Psoas muscle (tissue), 8 donors: ENCODE measurements around the gene ID4. TPM values are rescaled to one million over a fixed set of nuclear protein-coding genes. Genes with fewer than 3 reads are reported as not detected.

Source experiments
- ATAC-seq, 4 donors: fragments of 200-7000 bp; cut with Tn5 transposase; one replicate each; pipeline ENCODE4 v1.9.1; 2020; ENCODE audit warnings: moderate library complexity in 3 of 4, mild to moderate bottlenecking in 2 of 4
- DNase-seq, 2 donors: peaks; one replicate each; pipeline ENCODE4 v3.0.0-alpha.2; 2020
- H3K27ac ChIP-seq: fragments of 200-600 bp; one replicate; pipeline ENCODE4 v1.8.0; 2022
- H3K27me3 ChIP-seq, 3 donors: fragments of 200-600 bp in 1 of 3; one replicate each; pipeline versions ENCODE4 v1.6.1 to v1.8.0; 2013 to 2022; ENCODE audit warnings: low read length in 2 of 3, mild to moderate bottlenecking in 2 of 3, moderate library complexity in 1 of 3; ENCODE audit not compliant: insufficient read depth in 3 of 3
- H3K36me3 ChIP-seq, 2 donors: fragments of 200-600 bp in 1 of 2; one replicate each; pipeline versions ENCODE4 v1.6.1 to v1.8.0; 2013 to 2022; ENCODE audit warnings: low read depth in 1 of 2, mild to moderate bottlenecking in 1 of 2, moderate library complexity in 1 of 2; ENCODE audit not compliant: insufficient read depth in 1 of 2
- H3K4me1 ChIP-seq: fragments of 200-600 bp; one replicate; pipeline ENCODE4 v1.8.0; 2022
- H3K4me3 ChIP-seq: fragments of 200-600 bp; one replicate; pipeline ENCODE4 v1.8.0; 2022; ENCODE audit warnings: mild to moderate bottlenecking
- H3K9me3 ChIP-seq: fragments of 200-600 bp; one replicate; pipeline ENCODE4 v1.8.0; 2022
- CTCF ChIP-seq: fragments of 200-600 bp; IDR thresholded peaks from one replicate; pipeline ENCODE4 v1.8.0; 2022; ENCODE audit warnings: antibody characterized with exemption
- WGBS, 3 donors: extraction: QIAGEN DNeasy Blood & Tissue Kit; methylation state at CpG; one replicate each; pipeline versions ENCODE4 v1.1.6 to v1.1.7; 2013; 5-methylcytosine and 5-hydroxymethylcytosine counted together
- intact Hi-C, 2 donors: fragments of 100-400 bp; cut with DNase I; formaldehyde crosslinking; loops; one replicate each; pipeline versions ENCODE4 v1.11.0 to v1.14.2; 2022
- polyA plus RNA-seq, 3 donors: library from polyadenylated mRNA; stranded (reverse); fragments of 200-250 nt; gene quantifications; one replicate each; pipeline ENCODE4 v1.2.3, GENCODE V29; 2013
- total RNA-seq, 4 donors: library from RNA; stranded (reverse); fragmentation: NEBNext Ultra II Directional in 2 of 4; extraction: Animal tissue kit (Norgen Biotek cat#: 25700) in 2 of 4; gene quantifications; one replicate each; pipeline versions ENCODE4 v1.2.1 to v1.2.4, GENCODE V29; 2021 to 2023
- donor health status: healthy with polysubstance abuse.
- donor health status: DM: no; HTN: no; CAD: no; lungs with moderate emphysema.
- donor health status: Bipolar disorder and iron deficiency.
- donor health status: healthy.
- donor health status: DM: yes; HTN: yes; CAD: no.
- donor health status: DM: no; HTN: no; CAD: no.
- donor health status: DM: no; HTN: no; CAD: no.
- donor health status: DM: yes; HTN: yes; CAD: no.

The ID4 gene
- total and polyA plus RNA-seq, 7 donors = 0.61 to 3.1 (median 1.3) TPM

DNA sequence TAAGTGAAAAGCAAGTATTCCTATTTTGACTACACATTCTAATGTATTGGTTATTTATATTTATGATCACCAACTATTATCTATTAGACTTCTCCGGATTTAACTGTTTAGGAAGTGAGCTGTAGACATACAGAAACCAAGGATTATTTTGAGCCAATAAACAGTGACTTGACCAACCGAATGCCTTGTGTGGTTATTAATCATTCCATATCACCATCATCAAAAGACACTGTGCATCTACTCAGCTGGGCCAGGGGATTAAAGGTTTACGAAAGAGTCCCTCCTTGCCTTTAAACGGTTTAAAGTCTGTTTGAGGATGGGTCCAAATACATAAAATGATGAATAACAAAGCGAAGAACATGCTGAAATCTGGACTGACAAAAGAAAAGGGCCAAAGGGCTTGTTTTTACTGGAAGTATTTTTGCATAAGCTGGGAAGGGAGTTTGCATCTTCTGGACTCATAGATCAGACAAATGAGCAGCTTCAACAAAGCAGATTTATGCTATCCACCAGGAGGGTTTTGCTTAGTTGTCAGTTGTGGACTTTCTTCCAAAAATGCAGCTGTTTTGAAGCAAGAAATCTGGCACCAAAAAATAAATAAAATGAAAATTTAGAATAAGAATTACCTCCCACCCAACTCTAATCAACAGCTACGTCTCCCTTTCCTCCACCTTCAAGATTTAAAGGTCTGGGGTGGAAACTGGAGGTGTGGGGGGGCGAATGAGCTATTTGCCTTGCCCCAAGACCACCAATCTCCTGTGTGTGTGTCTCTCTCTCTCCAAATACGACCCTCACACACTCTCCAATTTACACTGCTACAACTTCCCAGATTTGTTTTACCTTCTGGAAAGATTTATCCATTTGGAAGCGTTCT, 33.6 kb upstream of the ID4 start:
- no peak for DNase-seq
- ATAC-seq = no peak
- intact Hi-C loops = loop anchor here in 1 of 2 donors (5.0 kb wide), 1 partner anchor 34 kb away; the partner anchor contains the start of gene ID4
- Histone ChIP-seq H3K36me3 (no peaks in the 10 kb centered on the region), H3K4me1 (peaks cover 6% of the 10 kb centered on the region), H3K9me3 (no peaks in the 10 kb centered on the region), H3K27me3 (no peaks in the 10 kb centered on the region), H3K27ac (peak overlapping the region; percentile 89), H3K4me3 (peak overlapping the region; percentile 77)
- 34 to 52% (median 42%) methylated on average over 9 of the region's 9 CpGs for WGBS, 3 donors
- TF ChIP-seq CTCF = no peak

GRCh38 chr6:19804205-19805128, 32.7 kb upstream of the ID4 start:
- ATAC-seq (peak; percentile 99 to 100 (median 100)), DNase-seq (peak; percentile 95 to 97)
- 1 to 2% (median 1%) methylated on average over 42 to 77 of the region's 77 CpGs for WGBS, 3 donors
- H3K36me3 ChIP-seq = no peaks in the 10 kb centered on the region
- H3K4me3 ChIP-seq = peak overlapping the region; percentile 77
- no peak for TF ChIP-seq CTCF
- H3K27ac ChIP-seq = peak overlapping the region; percentile 89
- H3K27me3 ChIP-seq = no peaks in the 10 kb centered on the region
- H3K9me3 ChIP-seq = no peaks in the 10 kb centered on the region
- peaks cover 6% of the 10 kb centered on the region for H3K4me1 ChIP-seq
- intact Hi-C loops = loop anchor here in 1 of 2 donors (5.0 kb wide), 1 partner anchor 33 kb away; the partner anchor contains the start of gene ID4

- no peak for ATAC-seq
- Histone ChIP-seq H3K27ac (peak overlapping the region; percentile 89), H3K27me3 (no peaks in the 10 kb centered on the region), H3K36me3 (no peaks in the 10 kb centered on the region), H3K4me1 (peaks cover 6% of the 10 kb centered on the region), H3K4me3 (peak overlapping the region; percentile 77), H3K9me3 (no peaks in the 10 kb centered on the region)
- intact Hi-C loops = no loop called here
- no peak for TF ChIP-seq CTCF
- WGBS, 3 donors = 30 to 41% (median 34%) methylated on average over 6 of the region's 6 CpGs
- DNase-seq = no peak
Measured at GRCh38 chr6:19805129-19805481, 32.1 kb upstream of the ID4 start.

DNA sequence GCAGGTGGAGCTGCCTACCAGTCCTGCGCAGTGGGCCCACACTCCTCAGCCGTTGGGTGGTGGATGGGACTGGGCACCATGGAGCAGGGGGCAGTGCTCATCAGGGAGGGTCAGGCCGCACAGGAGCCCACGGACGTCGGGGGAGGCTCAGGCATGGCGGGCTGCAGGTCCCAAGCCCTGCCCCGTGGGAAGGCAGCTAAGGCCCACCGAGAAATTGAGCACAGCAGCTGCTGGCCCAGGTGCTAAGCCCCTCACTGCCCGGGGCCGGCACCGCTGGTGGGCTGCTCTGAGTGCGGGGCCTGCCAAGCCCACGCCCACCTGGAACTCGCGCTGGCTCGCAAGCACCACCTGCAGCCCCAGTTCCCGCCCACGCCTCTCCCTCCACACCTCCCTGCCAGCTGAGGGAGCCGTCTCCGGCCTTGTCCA, 30.2 kb upstream of the ID4 start:
- Histone ChIP-seq H3K27me3 (no peaks in the 10 kb centered on the region), H3K4me1 (peaks cover 6% of the 10 kb centered on the region), H3K27ac (no peak overlapping the region), H3K36me3 (no peaks in the 10 kb centered on the region), H3K9me3 (no peaks in the 10 kb centered on the region), H3K4me3 (no peak overlapping the region)
- ATAC-seq = no peak
- no peak for DNase-seq
- 92 to 94% (median 93%) methylated on average over 13 to 21 of the region's 21 CpGs for WGBS, 3 donors
- no peak for TF ChIP-seq CTCF
- intact Hi-C loops = no loop called here
